CD8-positive, alpha-beta memory T cell (primary cell): Measurements from ENCODE around the gene TMEM141. TPM values are rescaled to one million over a fixed set of nuclear protein-coding genes. Genes with fewer than 3 reads are reported as not detected.
"Not testable (repeated sequence)": the region's sequence is repeated elsewhere in the genome, so short reads cannot be mapped to it uniquely, and the experiment has no call there.

Experiments
- CTCF ChIA-PET: fragments of 350-600 bp; sonication (Branson Sonifier 250); formaldehyde crosslinking; loops from one replicate; lab custom pipeline; 2021; ENCODE audit warnings: antibody characterized with exemption; lab: Charles Lee
- POLR2A ChIA-PET: fragments of 350-600 bp; sonication (Branson Sonifier 250); formaldehyde crosslinking; loops from one replicate; lab custom pipeline; 2021; ENCODE audit warnings: antibody characterized with exemption; lab: Charles Lee
- DNase-seq, 5 donors: peaks; one replicate each; pipeline versions ENCODE4 v3.0.0 to v3.0.0-alpha.2; 2020 to 2022; ENCODE audit warnings: mixed read lengths in 1 of 5
- H3K27ac ChIP-seq: one replicate; pipeline ENCODE4 v1.7.0; 2013; ENCODE audit warnings: low read depth, mild to moderate bottlenecking, low read length, moderate library complexity
- H3K27me3 ChIP-seq: 2 replicates; pipeline ENCODE4 v1.7.0; 2013; ENCODE audit warnings: low read length, mild to moderate bottlenecking; ENCODE audit not compliant: insufficient read depth, poor library complexity, severe bottlenecking
- H3K36me3 ChIP-seq: 2 replicates; pipeline ENCODE4 v1.7.0; 2013; ENCODE audit warnings: mild to moderate bottlenecking, low read length, moderate library complexity; ENCODE audit not compliant: insufficient read depth
- H3K4me1 ChIP-seq: 2 replicates; pipeline ENCODE4 v1.7.0; 2013; ENCODE audit warnings: mild to moderate bottlenecking, low read length, moderate library complexity; ENCODE audit not compliant: insufficient read depth
- H3K4me3 ChIP-seq: 2 replicates; pipeline ENCODE4 v1.7.0; 2013; ENCODE audit warnings: mild to moderate bottlenecking, low read length
- H3K9me3 ChIP-seq: 2 replicates; pipeline ENCODE4 v1.7.0; 2013; ENCODE audit warnings: mild to moderate bottlenecking, low read length
- H3K27ac Mint-ChIP-seq, 8 donors: one replicate each; pipeline ENCODE4 v1.8.0; 2020 to 2021; ENCODE audit warnings: mixed read lengths in 8 of 8, mild to moderate bottlenecking in 6 of 8, inconsistent platforms in 3 of 8, moderate library complexity in 3 of 8
- H3K27me3 Mint-ChIP-seq, 2 donors: one replicate each; pipeline ENCODE4 v1.8.0; 2020 to 2021; ENCODE audit warnings: mixed read lengths in 2 of 2, mild to moderate bottlenecking in 1 of 2, moderate library complexity in 1 of 2
- H3K36me3 Mint-ChIP-seq, 3 donors: one replicate each; pipeline ENCODE4 v1.8.0; 2020 to 2021; ENCODE audit warnings: mixed read lengths in 3 of 3, inconsistent platforms in 1 of 3, mild to moderate bottlenecking in 1 of 3
- H3K4me1 Mint-ChIP-seq, 3 donors: one replicate each; pipeline ENCODE4 v1.8.0; 2020 to 2021; ENCODE audit warnings: mixed read lengths in 3 of 3, inconsistent platforms in 1 of 3, mild to moderate bottlenecking in 1 of 3
- H3K4me3 Mint-ChIP-seq, 7 donors: one replicate each; pipeline ENCODE4 v1.8.0; 2020 to 2021; ENCODE audit warnings: mixed read lengths in 7 of 7, mild to moderate bottlenecking in 6 of 7, moderate library complexity in 4 of 7, inconsistent platforms in 2 of 7
- H3K9me3 Mint-ChIP-seq, 5 donors: one replicate each; pipeline ENCODE4 v1.8.0; 2020 to 2022; ENCODE audit warnings: mixed read lengths in 5 of 5, mild to moderate bottlenecking in 3 of 5, moderate library complexity in 2 of 5, inconsistent platforms in 1 of 5
- polyA plus RNA-seq: library from polyadenylated mRNA; unstranded; fragments of 300-500 nt; fragmentation: Illumina TruSeq; gene quantifications from one replicate; pipeline ENCODE4 v1.2.3, GENCODE V29; 2021
- total RNA-seq, 2 experiments: library from RNA; stranded (reverse); gene quantifications; one replicate each; pipeline ENCODE4 v1.2.3, GENCODE V29; 2021

TMEM141 gene
- total and polyA plus RNA-seq, 3 experiments from 2014 or later = 37.8 to 50.6 (median 50.1) TPM

GRCh38 chr9:136841646-136842379 lies 50.7 kb downstream of the TMEM141 start:
- DNase-seq, H3K27me3 ChIP-seq, H3K9me3 ChIP-seq, H3K9me3 Mint-ChIP-seq, H3K4me3 ChIP-seq, H3K36me3 ChIP-seq, H3K27ac ChIP-seq: not testable (repeated sequence)
- Mint-ChIP-seq H3K4me3 (peak overlapping the region; percentile 86 to 96 (median 88)), H3K4me1 (peaks cover 8 to 22% (median 14%) of the 10 kb centered on the region in 3 donors), H3K27me3 (peaks cover 7 to 13% of the 10 kb centered on the region in 2 donors), H3K27ac (peak overlapping the region in 7 of 8 donors; percentile 37 to 79 (median 58)), H3K36me3 (peaks cover 0 to 18% (median 0%) of the 10 kb centered on the region in 3 donors)
- CTCF ChIA-PET = interaction anchor here (0.6 to 4.9 kb wide), 33 partner anchors 9 to 315 kb away, joined by 3 to 45 read pairs (median 4); partner anchors contain the start of genes CLIC3, MAMDC4, NPDC1 and RABL6
- POLR2A ChIA-PET = interaction anchor here (0.6 to 2.2 kb wide), 5 partner anchors 20 to 193 kb away, joined by 3 to 9 read pairs (median 4); no protein-coding TSS in a partner anchor
- peaks cover 14% of the 10 kb centered on the region for H3K4me1 ChIP-seq

- Mint-ChIP-seq H3K4me1 (peaks cover 8 to 25% (median 14%) of the 10 kb centered on the region in 3 donors), H3K36me3 (peaks cover 0 to 18% (median 0%) of the 10 kb centered on the region in 3 donors), H3K27me3 (peaks cover 7 to 15% of the 10 kb centered on the region in 2 donors), H3K4me3 (peak within 1 kb of the TSS; percentile 86 to 96 (median 88)), H3K27ac (peak within 1 kb of the TSS; percentile 37 to 84 (median 68))
- not testable (repeated sequence) for H3K27me3 ChIP-seq, H3K9me3 Mint-ChIP-seq, H3K36me3 ChIP-seq, H3K27ac ChIP-seq, H3K9me3 ChIP-seq
- ChIA-PET POLR2A (interaction anchor here (0.6 to 2.2 kb wide), 6 partner anchors 21 to 192 kb away, joined by 3 to 9 read pairs (median 4); partner anchors contain the start of gene EDF1), CTCF (interaction anchor here (0.6 to 4.9 kb wide), 37 partner anchors 9 to 314 kb away, joined by 3 to 45 read pairs (median 4); partner anchors contain the start of genes CLIC3, MAMDC4, NPDC1 and RABL6)
- H3K4me3 ChIP-seq = peak within 1 kb of the TSS; percentile 71
- DNase-seq = peak; percentile 72 to 86 (median 75)
- H3K4me1 ChIP-seq = peaks cover 15% of the 10 kb centered on the region
Measured at GRCh38 chr9:136842380-136842948, 51.3 kb downstream of the TMEM141 start, which contains the start of gene AJM1. AJM1 (plus strand) TSS chr9:136842478; CDS start chr9:136844415, 1,937 bp downstream.

Other genes with a start within 250 kb of the TMEM141 start
- 10 to 100 TPM; 70.0 to 79.5 TPM for gene NOTCH1, start 245.3 kb upstream of the TMEM141 start, total RNA-seq
- gene NOTCH1, start 245.3 kb upstream of the TMEM141 start, polyA plus RNA-seq = 5.1 TPM
- under 1 TPM; 0.61 to 0.95 TPM for gene EGFL7, start 128.4 kb upstream of the TMEM141 start, total RNA-seq
- gene EGFL7, start 128.4 kb upstream of the TMEM141 start, polyA plus RNA-seq = 0.40 TPM
- 10 to 100 TPM; 17.4 to 18.4 TPM for gene AGPAT2, start 103.9 kb upstream of the TMEM141 start, total RNA-seq
- gene AGPAT2, start 103.9 kb upstream of the TMEM141 start, polyA plus RNA-seq = 32.5 TPM
- gene DIPK1B, start 78.8 kb upstream of the TMEM141 start, total RNA-seq = not detected
- not detected for gene DIPK1B, start 78.8 kb upstream of the TMEM141 start, polyA plus RNA-seq
- gene LCN10, start 48.4 kb upstream of the TMEM141 start, total RNA-seq = 1 to 10 TPM; 1.1 to 1.2 TPM
- 0.22 TPM for gene LCN10, start 48.4 kb upstream of the TMEM141 start, polyA plus RNA-seq
- not detected for gene LCN6, start 42.8 kb upstream of the TMEM141 start, total RNA-seq
- not detected for gene LCN6, start 42.8 kb upstream of the TMEM141 start, polyA plus RNA-seq
- not detected for gene LCN8, start 33.1 kb upstream of the TMEM141 start, total RNA-seq
- gene LCN8, start 33.1 kb upstream of the TMEM141 start, polyA plus RNA-seq = not detected
- not detected for gene LCN15, start 26.8 kb upstream of the TMEM141 start, total RNA-seq
- not detected for gene LCN15, start 26.8 kb upstream of the TMEM141 start, polyA plus RNA-seq
- under 1 TPM in 1 of 2 experiments, not detected in 1; 0.73 TPM for gene CCDC183, start 5.0 kb downstream of the TMEM141 start, total RNA-seq
- 0.26 TPM for gene CCDC183, start 5.0 kb downstream of the TMEM141 start, polyA plus RNA-seq
- 100 to 1,000 TPM in 1 of 2 experiments, 10 to 100 TPM in 1; 98.2 to 106 TPM for gene RABL6, start 16.6 kb downstream of the TMEM141 start, total RNA-seq
- gene RABL6, start 16.6 kb downstream of the TMEM141 start, polyA plus RNA-seq = 20.9 TPM
- gene AJM1, start 51.1 kb downstream of the TMEM141 start, total RNA-seq = 1 to 10 TPM; 3.2 TPM
- gene AJM1, start 51.1 kb downstream of the TMEM141 start, polyA plus RNA-seq = 0.39 TPM
- 100 to 1,000 TPM; 108 to 110 TPM for gene PHPT1, start 58.1 kb downstream of the TMEM141 start, total RNA-seq
- gene PHPT1, start 58.1 kb downstream of the TMEM141 start, polyA plus RNA-seq = 100.0 TPM
- 10 to 100 TPM; 12.2 to 12.9 TPM for gene MAMDC4, start 61.0 kb downstream of the TMEM141 start, total RNA-seq
- gene MAMDC4, start 61.0 kb downstream of the TMEM141 start, polyA plus RNA-seq = not detected
- gene EDF1, start 75.0 kb downstream of the TMEM141 start, total RNA-seq = 100 to 1,000 TPM; 354 to 356 TPM
- 476 TPM for gene EDF1, start 75.0 kb downstream of the TMEM141 start, polyA plus RNA-seq
- 10 to 100 TPM; 53.2 to 60.5 TPM for gene TRAF2, start 95.2 kb downstream of the TMEM141 start, total RNA-seq
- gene TRAF2, start 95.2 kb downstream of the TMEM141 start, polyA plus RNA-seq = 23.1 TPM
- 100 to 1,000 TPM; 104 to 105 TPM for gene FBXW5, start 153.4 kb downstream of the TMEM141 start, total RNA-seq
- 163 TPM for gene FBXW5, start 153.4 kb downstream of the TMEM141 start, polyA plus RNA-seq
- under 1 TPM in 1 of 2 experiments, not detected in 1; 0.96 TPM for gene C8G, start 153.9 kb downstream of the TMEM141 start, total RNA-seq
- gene C8G, start 153.9 kb downstream of the TMEM141 start, polyA plus RNA-seq = not detected
- gene LCN12, start 160.9 kb downstream of the TMEM141 start, total RNA-seq = 1 to 10 TPM in 1 of 2 experiments, under 1 TPM in 1; 0.85 to 1.3 TPM
- not detected for gene LCN12, start 160.9 kb downstream of the TMEM141 start, polyA plus RNA-seq
- under 1 TPM; 0.24 to 0.49 TPM for gene PTGDS, start 186.2 kb downstream of the TMEM141 start, total RNA-seq
- 5.5 TPM for gene PTGDS, start 186.2 kb downstream of the TMEM141 start, polyA plus RNA-seq
- gene LCNL1, start 191.6 kb downstream of the TMEM141 start, total RNA-seq = under 1 TPM; 0.20 to 0.22 TPM
- 0.16 TPM for gene LCNL1, start 191.6 kb downstream of the TMEM141 start, polyA plus RNA-seq
- gene PAXX, start 201.1 kb downstream of the TMEM141 start, total RNA-seq = 10 to 100 TPM; 78.4 to 82.2 TPM
- 156 TPM for gene PAXX, start 201.1 kb downstream of the TMEM141 start, polyA plus RNA-seq
- 1 to 10 TPM; 3.4 to 4.1 TPM for gene CLIC3, start 205.2 kb downstream of the TMEM141 start, total RNA-seq
- gene CLIC3, start 205.2 kb downstream of the TMEM141 start, polyA plus RNA-seq = 52.1 TPM
- gene ABCA2, start 236.9 kb downstream of the TMEM141 start, total RNA-seq = 10 to 100 TPM; 15.9 to 20.7 TPM
- gene ABCA2, start 236.9 kb downstream of the TMEM141 start, polyA plus RNA-seq = 20.2 TPM
- under 1 TPM; 0.57 to 0.82 TPM for gene FUT7, start 240.7 kb downstream of the TMEM141 start, total RNA-seq
- gene FUT7, start 240.7 kb downstream of the TMEM141 start, polyA plus RNA-seq = 28.7 TPM